Liver (tissue), 9 donors: ENCODE results near the gene INHBA. TPM values are rescaled to one million over a fixed set of nuclear protein-coding genes. Genes with fewer than 3 reads are reported as not detected.

ENCODE experiments used
- DNase-seq: peaks from one replicate; pipeline ENCODE4 v3.0.0-alpha.2; 2017; ENCODE audit warnings: low spot score
- H3K27ac ChIP-seq, 2 donors: one replicate each; pipeline ENCODE4 v1.7.0; 2013; ENCODE audit warnings: inconsistent platforms in 2 of 2, low read length in 2 of 2, control low read depth in 1 of 2, low read depth in 1 of 2, mild to moderate bottlenecking in 1 of 2
- H3K27me3 ChIP-seq, 4 donors: one replicate each; pipeline versions ENCODE4 v1.6.1 to v1.7.0; 2013; ENCODE audit warnings: low read length in 3 of 4, inconsistent platforms in 1 of 4, mild to moderate bottlenecking in 1 of 4, moderate library complexity in 1 of 4; ENCODE audit not compliant: control insufficient read depth in 4 of 4, insufficient read depth in 4 of 4
- H3K36me3 ChIP-seq, 4 donors: one replicate each; pipeline versions ENCODE4 v1.6.1 to v1.7.0; 2013; ENCODE audit warnings: low read length in 3 of 4, mild to moderate bottlenecking in 3 of 4, low read depth in 1 of 4, moderate library complexity in 1 of 4; ENCODE audit not compliant: control insufficient read depth in 4 of 4, insufficient read depth in 3 of 4
- H3K4me1 ChIP-seq, 4 donors: one replicate each; pipeline versions ENCODE4 v1.6.1 to v1.7.0; 2013; ENCODE audit warnings: low read length in 3 of 4, mild to moderate bottlenecking in 3 of 4, moderate library complexity in 1 of 4; ENCODE audit not compliant: control insufficient read depth in 4 of 4, insufficient read depth in 4 of 4
- H3K4me3 ChIP-seq, 3 donors: one replicate each; pipeline versions ENCODE4 v1.6.1 to v1.7.0; 2013; ENCODE audit warnings: low read length in 3 of 3, control low read depth in 1 of 3, low read depth in 1 of 3, mild to moderate bottlenecking in 1 of 3
- H3K9ac ChIP-seq, 2 donors: one replicate each; pipeline ENCODE4 v1.7.0; 2013; ENCODE audit warnings: low read length in 2 of 2, mild to moderate bottlenecking in 2 of 2, moderate library complexity in 2 of 2, control low read depth in 1 of 2, low read depth in 1 of 2
- H3K9me3 ChIP-seq, 4 donors: one replicate each; pipeline versions ENCODE4 v1.6.1 to v1.7.0; 2013; ENCODE audit warnings: low read length in 3 of 4; ENCODE audit not compliant: control insufficient read depth in 4 of 4
- EGR1 ChIP-seq, 2 donors: IDR thresholded peaks; 2 replicates each; pipeline ENCODE4 v1.6.1; 2016 to 2018; ENCODE audit warnings: antibody characterized with exemption in 2 of 2, low read depth in 2 of 2
- FOXA1 ChIP-seq: IDR thresholded peaks from 2 replicates; pipeline ENCODE4 v1.6.1; 2016; ENCODE audit warnings: antibody characterized with exemption
- FOXA2 ChIP-seq: IDR thresholded peaks from 2 replicates; pipeline ENCODE4 v1.6.1; 2016; ENCODE audit warnings: antibody characterized with exemption
- GABPA ChIP-seq, 2 donors: IDR thresholded peaks in 1 of 2; conservative IDR thresholded peaks in 1 of 2; 2 replicates each; pipeline ENCODE4 v1.6.1; 2016; ENCODE audit warnings: antibody characterized with exemption in 2 of 2, mild to moderate bottlenecking in 1 of 2, moderate library complexity in 1 of 2
- HNF4A ChIP-seq, 2 donors: conservative IDR thresholded peaks; 2 replicates each; pipeline ENCODE4 v1.6.1; 2016; ENCODE audit warnings: antibody characterized with exemption in 2 of 2, mild to moderate bottlenecking in 2 of 2
- HNF4G ChIP-seq: IDR thresholded peaks from 2 replicates; pipeline ENCODE4 v1.6.1; 2016; ENCODE audit warnings: antibody characterized with exemption
- JUND ChIP-seq, 2 donors: IDR thresholded peaks; 2 replicates each; pipeline ENCODE4 v1.6.1; 2016; ENCODE audit warnings: antibody characterized with exemption in 2 of 2
- NR2F2 ChIP-seq: IDR thresholded peaks from 2 replicates; pipeline ENCODE4 v1.6.1; 2016; ENCODE audit warnings: antibody characterized with exemption
- RAD21 ChIP-seq, 2 donors: IDR thresholded peaks; 2 replicates each; pipeline ENCODE4 v1.6.1; 2016; ENCODE audit warnings: antibody characterized with exemption in 2 of 2, mild to moderate bottlenecking in 2 of 2
- RXRA ChIP-seq, 2 donors: IDR thresholded peaks; 2 replicates each; pipeline ENCODE4 v1.6.1; 2017 to 2018; ENCODE audit warnings: antibody characterized with exemption in 2 of 2, mild to moderate bottlenecking in 1 of 2
- SP1 ChIP-seq: IDR thresholded peaks from 2 replicates; pipeline ENCODE4 v1.6.1; 2018; ENCODE audit warnings: antibody characterized with exemption, mild to moderate bottlenecking
- TAF1 ChIP-seq: conservative IDR thresholded peaks from 2 replicates; pipeline ENCODE4 v1.6.1; 2016; ENCODE audit warnings: antibody characterized with exemption, mild to moderate bottlenecking
- ZBTB33 ChIP-seq: IDR thresholded peaks from 2 replicates; pipeline ENCODE4 v1.6.1; 2016; ENCODE audit warnings: antibody characterized with exemption
- WGBS: extraction: QIAGEN DNeasy Blood & Tissue Kit; methylation state at CpG from one replicate; pipeline ENCODE4 v1.1.7; 2013; 5-methylcytosine and 5-hydroxymethylcytosine counted together
- polyA plus RNA-seq, 2 donors: library from polyadenylated mRNA; stranded (reverse) in 1 of 2; unstranded in 1 of 2; fragments of 200-250 nt in 1 of 2; fragments of >200 nt in 1 of 2; fragmentation: Nextera tagmentation in 1 of 2; extraction: Ambion mirVana in 1 of 2; gene quantifications; one replicate each; pipeline versions ENCODE4 v1.2.1 to v1.2.3, GENCODE V29; 2013 to 2015
- total RNA-seq, 2 donors: library from RNA; depleted of rRNA; stranded (reverse); fragments of >200 nt; gene quantifications; one replicate each; pipeline ENCODE4 v1.2.3, GENCODE V29; 2014
- TF ChIP-seq, protein P1 (sequence below): IDR thresholded peaks from 2 replicates; pipeline ENCODE4 v1.6.1; 2016; ENCODE audit warnings: antibody characterized with exemption
- TF ChIP-seq, protein P2 (sequence below): IDR thresholded peaks from 2 replicates; pipeline ENCODE4 v1.6.1; 2016; ENCODE audit warnings: antibody characterized with exemption, mild to moderate bottlenecking
- TF ChIP-seq, protein P3 (sequence below): IDR thresholded peaks from 2 replicates; pipeline ENCODE4 v1.6.1; 2016; ENCODE audit warnings: antibody characterized with exemption
- TF ChIP-seq, protein P4 (sequence below): fragments of 150-350 bp; IDR thresholded peaks from 2 replicates; pipeline ENCODE4 v1.5.1; 2017; ENCODE audit warnings: improper control_type of control experiment, low read depth, low read length; ENCODE audit not compliant: missing input control
- donor health status: healthy.
- donor health status: healthy.
- donor health status: healthy.
- donor health status: healthy.
- donor health status: healthy.

Gene INHBA
- total and polyA plus RNA-seq, 4 donors, result 0.23 to 8.9 (median 3.0) TPM

DNA sequence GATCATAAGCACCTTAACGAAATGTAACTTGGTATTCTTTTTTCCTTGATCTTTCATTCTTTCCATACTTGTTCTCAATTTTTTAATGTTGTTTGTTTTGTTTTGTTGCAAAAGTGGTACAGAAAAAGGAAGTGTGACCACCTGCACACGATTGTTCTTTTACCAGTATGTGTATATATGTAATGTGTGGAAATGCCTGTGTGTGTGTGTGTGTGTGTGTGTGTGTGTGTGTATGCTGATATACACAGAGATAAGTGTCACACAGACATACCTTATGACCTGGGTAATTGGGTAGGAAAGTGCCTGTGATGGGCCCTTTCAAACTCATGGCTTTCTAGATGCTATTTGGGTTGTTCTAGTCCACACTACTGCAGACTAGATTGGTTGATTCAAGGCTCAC, 14.0 kb downstream of the INHBA start:
- Histone ChIP-seq H3K9me3 (no peaks in the 10 kb centered on the region), H3K27me3 (no peaks in the 10 kb centered on the region), H3K9ac (no peak overlapping the region), H3K27ac (no peak overlapping the region), H3K36me3 (peaks cover 0 to 3% (median 1%) of the 10 kb centered on the region in 4 donors), H3K4me1 (peaks cover 14 to 38% (median 34%) of the 10 kb centered on the region in 4 donors), H3K4me3 (no peak overlapping the region)
- TF ChIP-seq EGR1 (IDR thresholded peaks at IDR 0.05; ENCODE audit: low read depth in 2 of 2) (no peak), GABPA (IDR thresholded peaks at IDR 0.05 in 1 of 2, conservative IDR thresholded peaks at IDR 0.05 in 1 of 2) (no peak), SP1 (no peak), HNF4G (no peak), FOXA1 (no peak), NR2F2 (no peak), RXRA (IDR thresholded peaks at IDR 0.05) (no peak), HNF4A (conservative IDR thresholded peaks at IDR 0.05) (no peak), TAF1 (no peak), ZBTB33 (no peak)
- TF ChIP-seq, protein P1, sequence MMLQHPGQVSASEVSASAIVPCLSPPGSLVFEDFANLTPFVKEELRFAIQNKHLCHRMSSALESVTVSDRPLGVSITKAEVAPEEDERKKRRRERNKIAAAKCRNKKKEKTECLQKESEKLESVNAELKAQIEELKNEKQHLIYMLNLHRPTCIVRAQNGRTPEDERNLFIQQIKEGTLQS, result no peak
- TF ChIP-seq, protein P2, sequence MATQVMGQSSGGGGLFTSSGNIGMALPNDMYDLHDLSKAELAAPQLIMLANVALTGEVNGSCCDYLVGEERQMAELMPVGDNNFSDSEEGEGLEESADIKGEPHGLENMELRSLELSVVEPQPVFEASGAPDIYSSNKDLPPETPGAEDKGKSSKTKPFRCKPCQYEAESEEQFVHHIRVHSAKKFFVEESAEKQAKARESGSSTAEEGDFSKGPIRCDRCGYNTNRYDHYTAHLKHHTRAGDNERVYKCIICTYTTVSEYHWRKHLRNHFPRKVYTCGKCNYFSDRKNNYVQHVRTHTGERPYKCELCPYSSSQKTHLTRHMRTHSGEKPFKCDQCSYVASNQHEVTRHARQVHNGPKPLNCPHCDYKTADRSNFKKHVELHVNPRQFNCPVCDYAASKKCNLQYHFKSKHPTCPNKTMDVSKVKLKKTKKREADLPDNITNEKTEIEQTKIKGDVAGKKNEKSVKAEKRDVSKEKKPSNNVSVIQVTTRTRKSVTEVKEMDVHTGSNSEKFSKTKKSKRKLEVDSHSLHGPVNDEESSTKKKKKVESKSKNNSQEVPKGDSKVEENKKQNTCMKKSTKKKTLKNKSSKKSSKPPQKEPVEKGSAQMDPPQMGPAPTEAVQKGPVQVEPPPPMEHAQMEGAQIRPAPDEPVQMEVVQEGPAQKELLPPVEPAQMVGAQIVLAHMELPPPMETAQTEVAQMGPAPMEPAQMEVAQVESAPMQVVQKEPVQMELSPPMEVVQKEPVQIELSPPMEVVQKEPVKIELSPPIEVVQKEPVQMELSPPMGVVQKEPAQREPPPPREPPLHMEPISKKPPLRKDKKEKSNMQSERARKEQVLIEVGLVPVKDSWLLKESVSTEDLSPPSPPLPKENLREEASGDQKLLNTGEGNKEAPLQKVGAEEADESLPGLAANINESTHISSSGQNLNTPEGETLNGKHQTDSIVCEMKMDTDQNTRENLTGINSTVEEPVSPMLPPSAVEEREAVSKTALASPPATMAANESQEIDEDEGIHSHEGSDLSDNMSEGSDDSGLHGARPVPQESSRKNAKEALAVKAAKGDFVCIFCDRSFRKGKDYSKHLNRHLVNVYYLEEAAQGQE, result no peak
- TF ChIP-seq, protein P3, sequence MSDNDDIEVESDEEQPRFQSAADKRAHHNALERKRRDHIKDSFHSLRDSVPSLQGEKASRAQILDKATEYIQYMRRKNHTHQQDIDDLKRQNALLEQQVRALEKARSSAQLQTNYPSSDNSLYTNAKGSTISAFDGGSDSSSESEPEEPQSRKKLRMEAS, result no peak
- no peak for DNase-seq
- 89% methylated on average over 2 of the region's 2 CpGs for WGBS

DNA sequence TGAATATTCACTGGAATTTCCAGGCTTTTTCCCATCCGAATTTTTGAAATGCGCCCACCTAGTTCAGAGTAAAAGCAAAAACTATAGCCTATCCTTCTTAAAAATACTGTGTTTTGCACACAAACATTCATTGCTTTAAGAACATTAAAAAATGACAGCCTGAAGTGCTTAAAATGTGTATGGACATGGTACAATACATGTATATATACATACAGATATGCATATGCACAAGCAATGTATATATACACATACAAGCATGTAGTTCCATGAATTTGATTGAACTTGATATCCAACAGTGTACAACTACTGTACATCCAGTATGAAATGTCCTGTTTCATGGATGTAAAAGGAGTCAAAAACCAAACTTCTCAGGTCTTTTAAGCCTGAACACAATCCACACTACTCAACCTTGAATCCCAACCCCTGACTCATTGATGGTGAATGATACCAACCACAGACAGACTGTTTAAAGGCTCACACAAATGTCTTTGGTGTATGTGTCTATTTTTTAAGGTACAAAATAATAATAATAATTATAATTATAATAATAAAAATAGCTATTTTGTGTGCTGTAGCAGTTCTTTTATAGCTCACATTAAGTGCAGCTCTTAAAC, 14.8 kb downstream of the INHBA start:
- no peak for DNase-seq
- H3K27ac ChIP-seq, result no peak overlapping the region
- H3K4me1 ChIP-seq, result peaks cover 13 to 30% (median 27%) of the 10 kb centered on the region in 4 donors
- H3K4me3 ChIP-seq, result no peak overlapping the region
- H3K27me3 ChIP-seq, result no peaks in the 10 kb centered on the region
- TF ChIP-seq RAD21 (IDR thresholded peaks at IDR 0.05), result no peak
- TF ChIP-seq EGR1 (IDR thresholded peaks at IDR 0.05; ENCODE audit: low read depth in 2 of 2), result no peak
- no peak for TF ChIP-seq GABPA (IDR thresholded peaks at IDR 0.05 in 1 of 2, conservative IDR thresholded peaks at IDR 0.05 in 1 of 2)
- no peak for TF ChIP-seq FOXA1
- no peak for TF ChIP-seq FOXA2
- TF ChIP-seq, protein P4, sequence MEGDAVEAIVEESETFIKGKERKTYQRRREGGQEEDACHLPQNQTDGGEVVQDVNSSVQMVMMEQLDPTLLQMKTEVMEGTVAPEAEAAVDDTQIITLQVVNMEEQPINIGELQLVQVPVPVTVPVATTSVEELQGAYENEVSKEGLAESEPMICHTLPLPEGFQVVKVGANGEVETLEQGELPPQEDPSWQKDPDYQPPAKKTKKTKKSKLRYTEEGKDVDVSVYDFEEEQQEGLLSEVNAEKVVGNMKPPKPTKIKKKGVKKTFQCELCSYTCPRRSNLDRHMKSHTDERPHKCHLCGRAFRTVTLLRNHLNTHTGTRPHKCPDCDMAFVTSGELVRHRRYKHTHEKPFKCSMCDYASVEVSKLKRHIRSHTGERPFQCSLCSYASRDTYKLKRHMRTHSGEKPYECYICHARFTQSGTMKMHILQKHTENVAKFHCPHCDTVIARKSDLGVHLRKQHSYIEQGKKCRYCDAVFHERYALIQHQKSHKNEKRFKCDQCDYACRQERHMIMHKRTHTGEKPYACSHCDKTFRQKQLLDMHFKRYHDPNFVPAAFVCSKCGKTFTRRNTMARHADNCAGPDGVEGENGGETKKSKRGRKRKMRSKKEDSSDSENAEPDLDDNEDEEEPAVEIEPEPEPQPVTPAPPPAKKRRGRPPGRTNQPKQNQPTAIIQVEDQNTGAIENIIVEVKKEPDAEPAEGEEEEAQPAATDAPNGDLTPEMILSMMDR, result no peak
- no peak for TF ChIP-seq RXRA (IDR thresholded peaks at IDR 0.05)
- no peak for TF ChIP-seq NR2F2
- TF ChIP-seq, protein P2, result no peak
- no peak for TF ChIP-seq JUND (IDR thresholded peaks at IDR 0.05)
- no peak for TF ChIP-seq HNF4G
- TF ChIP-seq, protein P1, result no peak
- TF ChIP-seq, protein P3, result no peak
- TF ChIP-seq TAF1, result no peak
- no peak overlapping the region for H3K9ac ChIP-seq
- WGBS, result 96% methylated on average over 2 of the region's 2 CpGs
- no peaks in the 10 kb centered on the region for H3K9me3 ChIP-seq
- H3K36me3 ChIP-seq, result peaks cover 0 to 3% (median 1%) of the 10 kb centered on the region in 4 donors
